WTC11 (cell line): Measurements from ENCODE around the gene PHLDB2.

Experiments
- ETV6 ChIP-seq: sonication (generic); formaldehyde crosslinking; IDR thresholded peaks from 2 replicates; pipeline ENCODE4 v1.8.1; 2022; ENCODE audit warnings: mild to moderate bottlenecking, missing genetic modification reagents
- NR2C2 ChIP-seq: sonication (generic); formaldehyde crosslinking; IDR thresholded peaks from 2 replicates; pipeline ENCODE4 v1.8.0; 2022; ENCODE audit warnings: mild to moderate bottlenecking, missing genetic modification reagents
- SMAD4 ChIP-seq: sonication (generic); formaldehyde crosslinking; IDR thresholded peaks from 2 replicates; pipeline ENCODE4 v1.8.0; 2022; ENCODE audit warnings: mild to moderate bottlenecking, missing genetic modification reagents
- ZNF121 ChIP-seq: sonication (generic); formaldehyde crosslinking; IDR thresholded peaks from 2 replicates; pipeline ENCODE4 v1.8.0; 2023; ENCODE audit warnings: missing genetic modification reagents
- ZNF232 ChIP-seq: sonication (generic); formaldehyde crosslinking; IDR thresholded peaks from 2 replicates; pipeline ENCODE4 v1.8.0; 2022; ENCODE audit warnings: mild to moderate bottlenecking, missing genetic modification reagents
- TF ChIP-seq, protein P1 (sequence below): fragments of 200-600 bp; IDR thresholded peaks from 2 replicates; pipeline ENCODE4 v1.8.0; 2022; ENCODE audit warnings: antibody characterized with exemption
- TF ChIP-seq, protein P2 (sequence below): sonication (generic); formaldehyde crosslinking; IDR thresholded peaks from 2 replicates; pipeline ENCODE4 v1.8.0; 2023; ENCODE audit warnings: missing genetic modification reagents
- TF ChIP-seq, protein P3 (sequence below): sonication (generic); formaldehyde crosslinking; IDR thresholded peaks from 2 replicates; pipeline ENCODE4 v1.8.0; 2022; ENCODE audit warnings: mild to moderate bottlenecking, missing genetic modification reagents
- TF ChIP-seq, protein P4 (sequence below): fragments of 250-450 bp; sonication (Bioruptor Pico); IDR thresholded peaks from 2 replicates; pipeline ENCODE4 v1.8.0; 2021; ENCODE audit warnings: mild to moderate bottlenecking
- TF ChIP-seq, protein P5 (sequence below): sonication (generic); formaldehyde crosslinking; IDR thresholded peaks from 2 replicates; pipeline ENCODE4 v1.8.1; 2022; ENCODE audit warnings: low read depth, missing genetic modification reagents, borderline replicate concordance

DNA sequence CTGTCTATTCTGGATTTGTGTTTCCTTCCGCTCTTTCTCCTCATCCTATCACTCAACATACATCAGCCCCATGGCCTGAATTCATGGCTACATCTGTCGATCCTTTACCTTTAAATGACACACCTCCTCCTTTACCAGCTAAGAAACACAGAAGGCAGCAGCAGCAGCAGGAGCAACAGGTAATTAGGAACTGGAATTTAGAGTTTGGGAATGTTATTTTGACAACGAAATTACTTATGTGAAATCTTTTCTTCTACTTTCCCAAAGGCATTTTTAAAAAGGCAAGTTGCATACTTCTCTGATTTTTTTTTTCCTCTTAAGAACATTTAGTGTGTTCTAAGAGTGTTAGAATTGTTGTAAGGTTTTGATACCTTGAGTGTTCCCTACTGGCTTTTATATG, 90.6 kb downstream of the PHLDB2 start:
- TF ChIP-seq, protein P1, sequence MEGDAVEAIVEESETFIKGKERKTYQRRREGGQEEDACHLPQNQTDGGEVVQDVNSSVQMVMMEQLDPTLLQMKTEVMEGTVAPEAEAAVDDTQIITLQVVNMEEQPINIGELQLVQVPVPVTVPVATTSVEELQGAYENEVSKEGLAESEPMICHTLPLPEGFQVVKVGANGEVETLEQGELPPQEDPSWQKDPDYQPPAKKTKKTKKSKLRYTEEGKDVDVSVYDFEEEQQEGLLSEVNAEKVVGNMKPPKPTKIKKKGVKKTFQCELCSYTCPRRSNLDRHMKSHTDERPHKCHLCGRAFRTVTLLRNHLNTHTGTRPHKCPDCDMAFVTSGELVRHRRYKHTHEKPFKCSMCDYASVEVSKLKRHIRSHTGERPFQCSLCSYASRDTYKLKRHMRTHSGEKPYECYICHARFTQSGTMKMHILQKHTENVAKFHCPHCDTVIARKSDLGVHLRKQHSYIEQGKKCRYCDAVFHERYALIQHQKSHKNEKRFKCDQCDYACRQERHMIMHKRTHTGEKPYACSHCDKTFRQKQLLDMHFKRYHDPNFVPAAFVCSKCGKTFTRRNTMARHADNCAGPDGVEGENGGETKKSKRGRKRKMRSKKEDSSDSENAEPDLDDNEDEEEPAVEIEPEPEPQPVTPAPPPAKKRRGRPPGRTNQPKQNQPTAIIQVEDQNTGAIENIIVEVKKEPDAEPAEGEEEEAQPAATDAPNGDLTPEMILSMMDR = no peak
- TF ChIP-seq SMAD4 (CRISPR knock-in tag) = no peak
- TF ChIP-seq NR2C2 (CRISPR knock-in tag) = no peak
- TF ChIP-seq, protein P2, sequence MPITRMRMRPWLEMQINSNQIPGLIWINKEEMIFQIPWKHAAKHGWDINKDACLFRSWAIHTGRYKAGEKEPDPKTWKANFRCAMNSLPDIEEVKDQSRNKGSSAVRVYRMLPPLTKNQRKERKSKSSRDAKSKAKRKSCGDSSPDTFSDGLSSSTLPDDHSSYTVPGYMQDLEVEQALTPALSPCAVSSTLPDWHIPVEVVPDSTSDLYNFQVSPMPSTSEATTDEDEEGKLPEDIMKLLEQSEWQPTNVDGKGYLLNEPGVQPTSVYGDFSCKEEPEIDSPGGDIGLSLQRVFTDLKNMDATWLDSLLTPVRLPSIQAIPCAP = no peak
- TF ChIP-seq, protein P3, sequence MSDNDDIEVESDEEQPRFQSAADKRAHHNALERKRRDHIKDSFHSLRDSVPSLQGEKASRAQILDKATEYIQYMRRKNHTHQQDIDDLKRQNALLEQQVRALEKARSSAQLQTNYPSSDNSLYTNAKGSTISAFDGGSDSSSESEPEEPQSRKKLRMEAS (CRISPR knock-in tag) = no peak
- TF ChIP-seq, protein P4, sequence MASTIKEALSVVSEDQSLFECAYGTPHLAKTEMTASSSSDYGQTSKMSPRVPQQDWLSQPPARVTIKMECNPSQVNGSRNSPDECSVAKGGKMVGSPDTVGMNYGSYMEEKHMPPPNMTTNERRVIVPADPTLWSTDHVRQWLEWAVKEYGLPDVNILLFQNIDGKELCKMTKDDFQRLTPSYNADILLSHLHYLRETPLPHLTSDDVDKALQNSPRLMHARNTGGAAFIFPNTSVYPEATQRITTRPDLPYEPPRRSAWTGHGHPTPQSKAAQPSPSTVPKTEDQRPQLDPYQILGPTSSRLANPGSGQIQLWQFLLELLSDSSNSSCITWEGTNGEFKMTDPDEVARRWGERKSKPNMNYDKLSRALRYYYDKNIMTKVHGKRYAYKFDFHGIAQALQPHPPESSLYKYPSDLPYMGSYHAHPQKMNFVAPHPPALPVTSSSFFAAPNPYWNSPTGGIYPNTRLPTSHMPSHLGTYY (CRISPR knock-in tag) = no peak
- TF ChIP-seq ZNF232 (CRISPR knock-in tag) = no peak
- TF ChIP-seq ZNF121 (CRISPR knock-in tag) = no peak
- TF ChIP-seq, protein P5, sequence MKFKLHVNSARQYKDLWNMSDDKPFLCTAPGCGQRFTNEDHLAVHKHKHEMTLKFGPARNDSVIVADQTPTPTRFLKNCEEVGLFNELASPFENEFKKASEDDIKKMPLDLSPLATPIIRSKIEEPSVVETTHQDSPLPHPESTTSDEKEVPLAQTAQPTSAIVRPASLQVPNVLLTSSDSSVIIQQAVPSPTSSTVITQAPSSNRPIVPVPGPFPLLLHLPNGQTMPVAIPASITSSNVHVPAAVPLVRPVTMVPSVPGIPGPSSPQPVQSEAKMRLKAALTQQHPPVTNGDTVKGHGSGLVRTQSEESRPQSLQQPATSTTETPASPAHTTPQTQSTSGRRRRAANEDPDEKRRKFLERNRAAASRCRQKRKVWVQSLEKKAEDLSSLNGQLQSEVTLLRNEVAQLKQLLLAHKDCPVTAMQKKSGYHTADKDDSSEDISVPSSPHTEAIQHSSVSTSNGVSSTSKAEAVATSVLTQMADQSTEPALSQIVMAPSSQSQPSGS = no peak
- TF ChIP-seq ETV6 = no peak
